Stimulated activated CD8-positive, alpha-beta memory T cell treated with anti-CD3 and anti-CD28 coated beads, Interleukin-4, amount 100 ng/mL, for 48 hours (primary cell): Measurements from ENCODE around the gene RASGRP1.

Experiments used
- DNase-seq: peaks from one replicate; pipeline ENCODE4 v3.0.0-alpha.2; 2020

RASGRP1 gene

GRCh38 chr15:38496151-38496550 lies 68.5 kb downstream of the RASGRP1 start:
- DNase-seq: no peak

DNA sequence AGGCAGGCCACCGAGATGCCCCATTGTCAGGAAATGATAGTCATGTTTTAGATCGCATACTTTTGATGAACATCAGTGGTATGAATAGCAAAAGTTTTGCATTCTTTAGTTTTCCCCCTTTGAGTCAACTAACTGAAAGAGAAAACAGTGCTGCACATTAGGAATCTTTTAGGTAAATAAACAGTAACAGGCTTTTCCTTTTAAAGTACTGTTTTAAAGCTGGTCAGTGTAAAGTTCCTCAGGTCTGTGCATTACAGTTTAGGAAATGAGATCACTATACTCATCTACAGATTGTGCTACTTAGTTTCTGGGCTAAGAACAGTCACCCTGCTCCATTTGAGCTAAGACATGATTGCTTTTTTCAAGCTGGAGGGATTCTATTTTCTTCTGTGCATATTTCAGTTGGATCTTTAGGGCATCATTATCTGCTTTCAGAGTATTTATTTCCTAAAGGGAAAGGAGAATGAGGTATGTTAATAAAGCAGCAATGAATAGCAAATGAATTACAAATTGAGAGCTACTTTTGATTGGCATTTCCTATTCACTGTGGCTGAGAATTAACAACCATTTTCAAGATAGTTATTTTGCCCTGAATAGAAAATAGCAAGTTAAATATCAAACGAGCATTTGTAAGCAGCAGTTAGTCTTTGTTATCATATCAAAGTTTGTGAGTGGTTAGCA lies 74.2 kb downstream of the RASGRP1 start:
- no peak for DNase-seq

GRCh38 chr15:38487378-38487777 lies 77.2 kb downstream of the RASGRP1 start:
- DNase-seq: no peak

- no peak for DNase-seq
These were observed 77.7 kb downstream of the RASGRP1 start for GRCh38 chr15:38486936-38487335.

GRCh38 chr15:38482572-38482971 lies 82.0 kb downstream of the RASGRP1 start:
- no peak for DNase-seq

DNA sequence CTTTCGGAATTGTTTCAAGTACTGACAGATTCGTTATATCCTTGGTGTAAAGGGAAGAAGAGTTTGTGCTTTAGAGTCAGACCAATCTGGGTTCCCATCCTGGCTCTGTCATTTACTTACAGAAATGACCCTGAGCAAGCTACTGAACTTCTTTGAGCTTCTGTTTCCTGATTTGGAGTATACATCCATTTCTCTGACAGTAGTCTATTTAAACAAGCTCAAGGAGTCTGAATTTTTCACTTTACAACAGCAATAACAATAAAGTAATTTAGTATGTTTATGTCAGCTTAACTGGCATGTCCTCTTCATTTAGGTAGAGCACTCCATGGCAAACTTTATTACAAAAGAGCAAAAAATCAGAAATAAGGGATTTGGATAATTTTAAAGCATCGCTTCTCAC lies 82.9 kb downstream of the RASGRP1 start:
- no peak for DNase-seq

GRCh38 chr15:38481113-38481512 lies 83.5 kb downstream of the RASGRP1 start:
- no peak for DNase-seq

- no peak for DNase-seq
These were observed 84.9 kb downstream of the RASGRP1 start for GRCh38 chr15:38479756-38480155.

DNA sequence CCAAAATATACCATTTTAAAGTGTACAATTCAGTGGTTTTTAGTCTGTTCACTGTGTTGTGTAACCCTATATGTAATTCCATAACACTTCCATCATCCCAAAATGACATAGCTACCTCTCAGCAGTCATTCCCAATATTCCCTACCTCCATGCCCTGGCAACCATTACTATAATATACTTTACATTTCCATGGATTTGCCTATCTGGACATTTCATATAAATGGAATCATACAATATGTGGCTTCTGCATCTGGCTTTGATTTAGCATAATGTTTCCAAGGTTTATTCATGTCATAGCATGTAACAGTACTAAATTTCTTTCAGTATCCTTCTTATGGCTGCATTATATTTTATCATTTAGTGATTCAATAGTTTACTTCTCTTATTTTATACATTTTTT lies 85.3 kb downstream of the RASGRP1 start:
- DNase-seq: no peak

GRCh38 chr15:38477637-38478036 lies 87.0 kb downstream of the RASGRP1 start:
- DNase-seq: no peak

DNA sequence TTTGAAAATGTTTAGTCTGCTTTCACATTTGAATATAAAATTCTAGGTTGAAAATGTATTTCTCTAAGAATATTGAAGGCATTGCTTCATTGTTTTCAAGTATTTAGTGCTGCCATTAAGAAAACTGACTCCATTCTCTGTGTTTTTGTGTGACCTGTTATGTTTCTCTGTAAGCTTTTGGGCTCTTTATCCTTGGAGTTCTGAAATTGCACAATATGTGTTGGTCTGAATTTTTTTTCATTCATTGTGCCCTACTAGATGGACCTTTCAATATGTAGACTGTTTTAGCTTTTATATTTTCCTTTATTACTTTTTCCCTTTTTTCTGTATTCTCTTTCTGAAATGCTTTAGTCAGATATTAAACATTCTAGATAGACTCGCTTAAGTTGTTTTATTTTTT lies 88.5 kb downstream of the RASGRP1 start:
- no peak for DNase-seq

- no peak for DNase-seq
These were observed 89.3 kb downstream of the RASGRP1 start for GRCh38 chr15:38475361-38475760.

- no peak for DNase-seq
These were observed 90.4 kb downstream of the RASGRP1 start for GRCh38 chr15:38474155-38474757.

DNA sequence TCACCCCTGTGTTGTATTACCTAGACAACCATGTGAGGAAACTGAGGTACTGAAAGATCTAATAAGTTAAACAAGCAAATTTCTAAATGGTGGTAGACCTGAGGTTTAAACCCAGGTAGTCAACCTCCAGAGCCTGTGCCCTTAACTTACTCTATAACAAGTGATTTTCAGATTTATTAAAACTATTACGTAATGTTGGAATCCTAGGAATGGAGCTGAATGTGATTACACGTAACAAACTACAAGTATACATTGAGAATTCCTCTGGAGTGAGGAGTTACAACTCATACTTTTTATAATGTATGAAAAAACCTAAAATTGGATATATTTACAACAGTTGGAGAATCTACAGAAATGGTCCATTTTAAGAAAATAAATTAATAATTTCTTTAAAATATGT lies 92.6 kb downstream of the RASGRP1 start:
- DNase-seq: no peak

GRCh38 chr15:38470816-38471215 lies 93.8 kb downstream of the RASGRP1 start:
- DNase-seq: no peak

- DNase-seq: no peak
These were observed 99.9 kb downstream of the RASGRP1 start for GRCh38 chr15:38464675-38465074.

DNA sequence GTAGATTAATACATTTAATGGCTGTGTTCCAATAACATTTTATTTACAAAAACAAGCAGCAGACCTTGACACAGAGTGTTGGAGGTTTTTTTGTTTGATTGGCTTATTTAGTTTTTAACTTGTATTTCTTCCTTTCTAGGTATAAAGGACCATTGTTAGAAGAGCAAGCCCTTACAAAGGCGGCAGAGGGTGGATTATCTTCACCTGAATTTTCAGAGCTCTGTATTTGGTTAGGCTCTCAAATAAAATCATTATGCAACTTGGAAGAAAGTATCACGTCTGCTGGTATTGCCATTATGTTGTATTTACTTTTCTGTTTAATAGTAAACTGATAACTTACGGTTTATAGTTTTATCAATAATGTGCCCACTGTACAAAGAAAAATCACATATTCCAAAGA lies 100.7 kb downstream of the RASGRP1 start:
- DNase-seq: no peak

DNA sequence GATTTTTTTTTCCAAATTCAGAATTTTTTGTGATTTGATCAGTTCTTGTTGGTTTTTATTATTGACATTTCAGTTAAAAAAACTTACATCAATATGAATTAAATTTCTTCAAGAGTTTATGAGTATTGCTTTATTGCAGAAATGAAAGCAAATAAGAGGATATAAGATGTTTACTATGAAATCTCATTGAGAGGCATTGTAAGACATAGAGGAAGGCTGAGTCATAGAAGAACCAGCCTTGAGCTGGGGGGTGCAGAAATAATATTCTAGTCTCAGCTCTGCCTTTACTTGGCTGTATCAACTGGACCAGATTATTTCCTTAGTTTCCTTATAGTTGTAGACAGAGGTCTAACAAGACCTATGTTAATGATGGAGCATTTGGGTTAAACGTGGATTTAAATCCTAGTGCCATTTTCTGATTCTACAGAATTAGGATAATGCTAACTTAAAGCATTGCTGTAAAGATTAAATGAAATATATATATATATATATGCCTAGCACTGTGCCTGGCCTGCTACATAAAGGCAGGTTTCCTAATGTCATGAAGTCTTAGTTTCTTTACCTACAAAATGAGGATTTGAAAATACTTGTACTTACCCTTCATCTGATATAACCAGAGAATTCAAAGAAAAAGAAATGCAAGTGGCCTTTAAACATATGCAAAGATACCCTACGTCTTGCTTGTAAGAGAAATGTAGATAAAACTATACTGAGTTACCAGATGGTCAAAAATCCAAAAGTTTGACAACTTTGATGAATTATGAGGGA lies 103.4 kb downstream of the RASGRP1 start:
- DNase-seq: no peak

DNA sequence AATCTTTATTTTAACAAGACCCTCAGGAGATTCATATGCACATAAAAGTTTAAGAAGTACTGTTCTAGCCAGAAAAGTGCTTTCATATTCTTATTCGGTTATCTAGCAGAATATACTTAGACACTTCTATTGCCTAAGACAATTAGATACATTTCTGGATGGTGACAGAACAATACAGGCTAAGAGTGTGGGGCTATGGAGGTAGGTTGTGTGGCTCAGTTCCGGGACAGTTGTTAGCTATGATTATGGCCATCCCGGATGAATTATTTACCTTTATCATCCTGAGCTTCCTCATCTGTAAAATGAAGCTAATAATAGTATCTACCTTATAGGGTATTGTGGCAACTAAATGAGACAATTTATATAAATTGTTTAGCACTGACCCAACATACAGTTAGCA lies 104.1 kb downstream of the RASGRP1 start:
- no peak for DNase-seq

GRCh38 chr15:38459480-38459879 lies 105.1 kb downstream of the RASGRP1 start:
- no peak for DNase-seq

DNA sequence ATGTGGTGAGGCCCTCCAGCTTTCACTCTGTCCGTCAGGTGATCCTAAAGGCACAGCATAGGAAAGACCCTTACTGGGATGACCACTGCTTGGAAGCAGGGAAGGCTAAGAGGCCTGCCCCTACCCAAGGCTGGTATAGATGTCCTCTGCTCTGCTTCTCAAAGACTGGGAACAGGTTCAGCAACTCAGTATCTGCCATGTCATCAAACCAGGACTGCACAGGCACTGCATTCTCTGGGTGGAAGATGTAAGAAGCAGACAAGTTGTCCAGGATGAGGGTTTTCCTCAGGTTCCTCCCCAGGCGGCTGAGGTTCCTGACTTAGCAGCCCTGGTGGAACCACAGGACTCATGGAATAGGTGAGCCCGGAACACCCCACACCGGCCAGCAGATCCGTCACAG lies 106.0 kb downstream of the RASGRP1 start:
- no peak for DNase-seq

DNA sequence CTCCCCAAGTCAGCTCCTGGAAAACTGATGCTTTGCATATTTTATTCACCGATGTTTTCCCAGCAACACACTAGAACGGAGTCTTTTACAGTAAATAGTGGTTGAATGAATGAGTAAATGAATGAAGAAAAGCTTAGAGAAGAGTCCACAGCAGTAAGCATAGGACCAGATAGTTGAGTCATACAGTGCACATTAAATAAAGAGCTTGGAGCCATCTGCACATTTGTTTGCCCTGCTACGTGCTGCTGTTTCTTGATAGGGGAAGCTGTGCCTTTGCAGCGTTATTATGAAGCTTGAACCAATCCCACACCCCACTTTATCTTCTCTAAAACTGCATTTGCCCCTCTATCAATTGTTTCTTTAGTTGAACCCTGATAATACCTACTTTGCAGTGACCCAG lies 109.5 kb downstream of the RASGRP1 start:
- no peak for DNase-seq

- no peak for DNase-seq
These were observed 109.9 kb downstream of the RASGRP1 start for GRCh38 chr15:38454696-38455090.

DNA sequence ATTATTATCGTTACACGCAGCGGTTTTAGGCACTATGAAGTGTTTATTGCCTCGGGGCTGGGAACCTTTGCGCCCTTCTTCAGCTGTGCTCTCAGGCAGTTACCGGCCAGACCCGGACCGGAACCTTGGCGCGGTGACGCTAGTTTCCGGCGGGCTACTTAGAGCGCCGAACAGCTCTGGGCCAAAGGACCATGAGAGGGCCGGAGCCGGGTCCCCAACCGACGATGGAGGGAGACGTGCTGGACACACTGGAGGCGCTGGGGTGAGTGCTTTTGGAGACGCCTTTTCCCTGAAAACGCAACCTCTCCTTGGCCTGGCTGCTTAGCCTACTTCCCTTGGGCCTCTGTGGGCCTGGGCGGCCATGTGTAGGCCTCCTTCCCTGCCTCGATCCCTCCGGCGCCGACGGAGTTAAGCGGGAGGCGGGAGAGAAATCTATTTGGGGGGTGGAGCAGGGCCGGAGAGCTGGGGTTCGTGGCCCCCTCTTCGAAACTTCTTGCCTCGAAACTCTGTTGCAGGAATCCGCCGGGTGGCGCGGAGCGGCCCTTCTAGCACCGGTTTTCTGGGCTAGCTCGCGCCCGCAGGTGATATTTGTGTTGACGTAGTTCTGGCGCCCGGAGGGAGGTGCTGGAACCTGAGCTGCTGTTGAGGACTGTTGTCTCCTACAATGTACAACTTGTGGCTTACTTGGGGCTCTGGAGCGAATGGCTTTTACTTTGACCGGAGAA lies 110.5 kb downstream of the RASGRP1 start, which contains the start of gene FAM98B:
FAM98B (plus strand) TSS at position 157 of the 725 bp plus-strand sequence; CDS start at position 192, 35 bp downstream.
- DNase-seq: peak; percentile 98
